Thyroid gland (tissue), 4 donors: ENCODE measurements around the gene FBXL17. TPM values are rescaled to one million over a fixed set of nuclear protein-coding genes. Genes with fewer than 3 reads are reported as not detected.

Experiments
- DNase-seq, 2 donors: peaks; one replicate each; pipeline ENCODE4 v3.0.0-alpha.2; 2019
- H3K27ac ChIP-seq, 3 donors: fragments of 200-600 bp; sonication (generic); 1 replicate in 2 of 3; 2 replicates in 1 of 3; pipeline ENCODE4 v1.5.1; 2016 to 2019; ENCODE audit warnings: mild to moderate bottlenecking in 1 of 3, moderate library complexity in 1 of 3
- H3K27me3 ChIP-seq: fragments of 200-600 bp; sonication (generic); one replicate; pipeline ENCODE4 v1.5.1; 2019
- H3K36me3 ChIP-seq, 2 donors: fragments of 200-600 bp; sonication (generic); one replicate each; pipeline ENCODE4 v1.5.1; 2016 to 2019
- H3K4me1 ChIP-seq, 2 donors: fragments of 200-600 bp; sonication (generic); one replicate each; pipeline ENCODE4 v1.5.1; 2017 to 2019
- H3K4me3 ChIP-seq, 3 donors: fragments of 200-600 bp; sonication (generic); replicated peaks in 1 of 3; 1 replicate in 2 of 3; 2 replicates in 1 of 3; pipeline ENCODE4 v1.5.1; 2016; ENCODE audit warnings: mild to moderate bottlenecking in 1 of 3
- H3K9me3 ChIP-seq: fragments of 200-600 bp; sonication (generic); one replicate; pipeline ENCODE4 v1.5.1; 2017
- POLR2A ChIP-seq, 2 donors: fragments of 450-650 bp; IDR thresholded peaks; one replicate each; pipeline ENCODE4 v1.6.1; 2017; ENCODE audit warnings: antibody characterized with exemption in 2 of 2, mild to moderate bottlenecking in 2 of 2, moderate library complexity in 1 of 2
- WGBS, 2 donors: methylation state at CpG; one replicate each; pipeline ENCODE4 v1.1.5; 2017; 5-methylcytosine and 5-hydroxymethylcytosine counted together
- intact Hi-C: fragments of 100-400 bp; cut with DNase I; formaldehyde crosslinking; loops from one replicate; pipeline ENCODE4 v1.15.1; 2023
- total RNA-seq, 4 donors: library from RNA; depleted of rRNA; stranded (reverse); fragments of >200 nt; gene quantifications; one replicate each; pipeline ENCODE4 v1.2.3, GENCODE V29; 2016
- TF ChIP-seq, protein P1 (sequence below), 6 experiments: fragments of 200-600 bp in 3 of 6; fragments of 450-650 bp in 3 of 6; sonication (generic) in 3 of 6; IDR thresholded peaks; one replicate each; pipeline ENCODE4 v1.5.1; 2016 to 2019; ENCODE audit warnings: antibody characterized with exemption in 6 of 6, mild to moderate bottlenecking in 2 of 6, inconsistent platforms in 1 of 6, moderate library complexity in 1 of 6

The FBXL17 gene
- total RNA-seq, 4 donors from 2014 or later, result 37.6 to 77.7 (median 55.6) TPM

DNA sequence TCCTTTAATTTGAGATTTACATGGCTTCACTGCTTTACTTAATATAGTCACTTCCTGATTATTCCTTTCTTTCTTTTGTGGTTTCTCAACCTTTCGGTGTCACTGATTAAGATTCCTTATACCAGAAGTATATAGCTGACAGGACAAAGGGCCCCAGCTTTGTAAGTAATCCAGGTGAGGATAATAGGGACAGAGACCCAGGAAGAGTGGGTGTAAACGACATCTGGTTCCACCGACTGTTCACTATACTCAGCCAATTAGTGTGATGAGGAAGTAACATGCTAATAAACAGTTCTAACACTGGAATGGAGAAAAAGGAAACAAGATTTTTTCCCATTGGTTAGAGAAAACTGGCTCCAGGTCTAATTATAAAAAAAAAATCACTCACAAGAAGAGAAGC, 424.8 kb downstream of the FBXL17 start:
- intact Hi-C loops, result no loop called here
- TF ChIP-seq, protein P1, sequence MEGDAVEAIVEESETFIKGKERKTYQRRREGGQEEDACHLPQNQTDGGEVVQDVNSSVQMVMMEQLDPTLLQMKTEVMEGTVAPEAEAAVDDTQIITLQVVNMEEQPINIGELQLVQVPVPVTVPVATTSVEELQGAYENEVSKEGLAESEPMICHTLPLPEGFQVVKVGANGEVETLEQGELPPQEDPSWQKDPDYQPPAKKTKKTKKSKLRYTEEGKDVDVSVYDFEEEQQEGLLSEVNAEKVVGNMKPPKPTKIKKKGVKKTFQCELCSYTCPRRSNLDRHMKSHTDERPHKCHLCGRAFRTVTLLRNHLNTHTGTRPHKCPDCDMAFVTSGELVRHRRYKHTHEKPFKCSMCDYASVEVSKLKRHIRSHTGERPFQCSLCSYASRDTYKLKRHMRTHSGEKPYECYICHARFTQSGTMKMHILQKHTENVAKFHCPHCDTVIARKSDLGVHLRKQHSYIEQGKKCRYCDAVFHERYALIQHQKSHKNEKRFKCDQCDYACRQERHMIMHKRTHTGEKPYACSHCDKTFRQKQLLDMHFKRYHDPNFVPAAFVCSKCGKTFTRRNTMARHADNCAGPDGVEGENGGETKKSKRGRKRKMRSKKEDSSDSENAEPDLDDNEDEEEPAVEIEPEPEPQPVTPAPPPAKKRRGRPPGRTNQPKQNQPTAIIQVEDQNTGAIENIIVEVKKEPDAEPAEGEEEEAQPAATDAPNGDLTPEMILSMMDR (IDR thresholded peaks at IDR 0.05), result no peak
- TF ChIP-seq POLR2A (IDR thresholded peaks at IDR 0.05), result no peak
- no peak for DNase-seq
- no peaks in the 10 kb centered on the region for H3K36me3 ChIP-seq
- H3K4me3 ChIP-seq, result no peak overlapping the region
- H3K27me3 ChIP-seq, result no peaks in the 10 kb centered on the region
- H3K9me3 ChIP-seq, result no peaks in the 10 kb centered on the region
- 68 to 89% methylated on average over 3 of the region's 3 CpGs for WGBS, 2 donors
- no peak overlapping the region for H3K27ac ChIP-seq
- no peaks in the 10 kb centered on the region for H3K4me1 ChIP-seq

GRCh38 chr5:107955321-107955720, 426.6 kb downstream of the FBXL17 start:
- no peak overlapping the region for H3K4me3 ChIP-seq
- H3K27me3 ChIP-seq, result no peaks in the 10 kb centered on the region
- intact Hi-C loops, result no loop called here
- H3K36me3 ChIP-seq, result no peaks in the 10 kb centered on the region
- DNase-seq, result no peak
- 67% methylated on average over 3 of the region's 3 CpGs for WGBS, 2 donors
- TF ChIP-seq POLR2A (IDR thresholded peaks at IDR 0.05), result no peak
- H3K9me3 ChIP-seq, result no peaks in the 10 kb centered on the region
- H3K27ac ChIP-seq, result no peak overlapping the region
- peaks cover 0 to 7% of the 10 kb centered on the region in 2 donors for H3K4me1 ChIP-seq

GRCh38 chr5:107954254-107954653, 427.6 kb downstream of the FBXL17 start:
- peaks cover 0 to 7% of the 10 kb centered on the region in 2 donors for H3K4me1 ChIP-seq
- DNase-seq, result no peak
- intact Hi-C loops, result no loop called here

DNA sequence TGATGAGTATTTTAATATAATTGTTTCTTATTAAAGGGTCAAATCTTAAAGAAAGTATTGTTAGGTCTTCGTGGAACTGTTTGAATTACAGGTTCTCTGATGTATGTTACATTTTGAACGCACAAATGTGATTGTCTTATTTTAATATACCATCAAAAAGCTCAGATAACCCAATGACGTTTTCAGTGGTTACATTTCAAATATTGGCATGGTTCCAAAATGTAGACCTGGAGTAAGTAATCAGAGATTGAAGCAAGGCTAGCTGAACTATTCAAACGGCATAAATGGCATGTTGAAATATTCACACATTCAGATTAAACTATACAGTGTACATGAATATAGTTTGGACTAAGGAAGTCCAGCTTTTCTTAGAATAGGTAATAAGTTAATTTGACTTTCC, 429.4 kb downstream of the FBXL17 start:
- 65 to 66% methylated on average over 4 of the region's 4 CpGs for WGBS, 2 donors
- Histone ChIP-seq H3K36me3 (no peaks in the 10 kb centered on the region), H3K9me3 (no peaks in the 10 kb centered on the region), H3K27ac (no peak overlapping the region), H3K27me3 (no peaks in the 10 kb centered on the region), H3K4me1 (peaks cover 0 to 7% of the 10 kb centered on the region in 2 donors), H3K4me3 (no peak overlapping the region)
- no peak for DNase-seq
- TF ChIP-seq, protein P1 (IDR thresholded peaks at IDR 0.05), result no peak
- no peak for TF ChIP-seq POLR2A (IDR thresholded peaks at IDR 0.05)
- intact Hi-C loops, result no loop called here

More at GRCh38 chr5:107954254-107954653, 427.6 kb downstream of the FBXL17 start:
- no peaks in the 10 kb centered on the region for H3K36me3 ChIP-seq
- H3K27me3 ChIP-seq, result no peaks in the 10 kb centered on the region
- no peak overlapping the region for H3K4me3 ChIP-seq
- no peak overlapping the region for H3K27ac ChIP-seq
- no peaks in the 10 kb centered on the region for H3K9me3 ChIP-seq
- TF ChIP-seq, protein P1 (IDR thresholded peaks at IDR 0.05), result no peak
- no peak for TF ChIP-seq POLR2A (IDR thresholded peaks at IDR 0.05)

DNA sequence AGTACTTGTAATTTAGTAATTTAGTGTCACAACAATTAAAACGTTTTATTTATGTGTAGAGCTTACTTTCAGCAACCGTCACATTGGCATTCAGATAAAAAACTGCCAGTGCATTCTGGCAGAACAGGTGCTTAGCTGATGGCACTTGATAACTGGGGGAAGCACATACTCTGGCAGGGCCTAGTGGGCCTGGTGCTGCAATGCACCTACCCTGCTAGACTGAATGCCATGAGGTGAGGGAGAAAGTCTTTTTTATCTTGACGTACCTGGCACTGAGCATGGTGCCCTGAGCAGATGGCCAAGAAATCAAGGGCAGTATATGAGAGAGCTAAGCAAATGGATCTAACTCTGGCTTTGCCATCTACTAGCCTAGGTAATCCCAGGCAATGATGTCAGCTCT, 430.6 kb downstream of the FBXL17 start:
- Histone ChIP-seq H3K36me3 (no peaks in the 10 kb centered on the region), H3K9me3 (no peaks in the 10 kb centered on the region), H3K27ac (no peak overlapping the region), H3K27me3 (no peaks in the 10 kb centered on the region), H3K4me1 (peaks cover 0 to 7% of the 10 kb centered on the region in 2 donors), H3K4me3 (no peak overlapping the region)
- TF ChIP-seq, protein P1 (IDR thresholded peaks at IDR 0.05), result peak in 2 of 6 experiments; percentile 13 to 27
- TF ChIP-seq POLR2A (IDR thresholded peaks at IDR 0.05), result no peak
- intact Hi-C loops, result no loop called here
- 30 to 41% methylated on average over 3 of the region's 3 CpGs for WGBS, 2 donors
- peak; percentile 36 to 58 for DNase-seq

- DNase-seq, result no peak
Measured at GRCh38 chr5:107950776-107951175, 431.1 kb downstream of the FBXL17 start.

More at GRCh38 chr5:107950776-107951175, 431.1 kb downstream of the FBXL17 start:
- Histone ChIP-seq H3K27ac (no peak overlapping the region), H3K27me3 (no peaks in the 10 kb centered on the region), H3K9me3 (no peaks in the 10 kb centered on the region), H3K4me3 (no peak overlapping the region), H3K36me3 (no peaks in the 10 kb centered on the region), H3K4me1 (peaks cover 0 to 7% of the 10 kb centered on the region in 2 donors)
- TF ChIP-seq POLR2A (IDR thresholded peaks at IDR 0.05), result no peak
- TF ChIP-seq, protein P1 (IDR thresholded peaks at IDR 0.05), result no peak
- 89 to 92% methylated on average over 5 of the region's 5 CpGs for WGBS, 2 donors
- intact Hi-C loops, result no loop called here
